Progenitor cell of endocrine pancreas (in vitro differentiated cells): Measurements from ENCODE around the gene SMAD9. TPM values are rescaled to one million over a fixed set of nuclear protein-coding genes. Genes with fewer than 3 reads are reported as not detected.

Experiments
- DNase-seq: peaks from one replicate; pipeline ENCODE4 v3.0.0; 2021; ENCODE audit warnings: low spot score; ENCODE audit not compliant: unreplicated experiment
- H3K27ac Mint-ChIP-seq: 2 replicates; pipeline ENCODE4 v1.8.0; 2021; ENCODE audit warnings: mild to moderate bottlenecking, moderate library complexity, mixed read lengths
- H3K27me3 Mint-ChIP-seq: 2 replicates; pipeline ENCODE4 v1.8.0; 2021; ENCODE audit warnings: mixed read lengths
- H3K36me3 Mint-ChIP-seq: 2 replicates; pipeline ENCODE4 v1.8.0; 2022; ENCODE audit warnings: mixed read lengths; ENCODE audit not compliant: insufficient read depth
- H3K4me1 Mint-ChIP-seq: 2 replicates; pipeline ENCODE4 v1.8.0; 2021; ENCODE audit warnings: low read depth, mixed read lengths
- H3K4me3 Mint-ChIP-seq: 2 replicates; pipeline ENCODE4 v1.8.0; 2021; ENCODE audit warnings: low read depth, mild to moderate bottlenecking, moderate library complexity, mixed read lengths
- H3K9me3 Mint-ChIP-seq: 2 replicates; pipeline ENCODE4 v1.8.0; 2021; ENCODE audit warnings: low read depth, mixed read lengths
- CTCF ChIP-seq: fragments of 200-600 bp; sonication (generic); IDR thresholded peaks from one replicate; pipeline ENCODE4 v1.5.0; 2021; ENCODE audit warnings: antibody characterized with exemption, mild to moderate bottlenecking; ENCODE audit not compliant: unreplicated experiment
- total RNA-seq: library from RNA; stranded (reverse); gene quantifications from 2 replicates; pipeline ENCODE4 v1.2.1, GENCODE V29; 2021

SMAD9 gene
- total RNA-seq, 1 donor from 2014 or later = 10.5 TPM

- Mint-ChIP-seq H3K27ac (no peak overlapping the region), H3K27me3 (no peaks in the 10 kb centered on the region), H3K36me3 (peaks cover 5% of the 10 kb centered on the region), H3K9me3 (no peaks in the 10 kb centered on the region), H3K4me3 (no peak overlapping the region), H3K4me1 (peaks cover 16% of the 10 kb centered on the region)
- DNase-seq = no peak
- no peak for TF ChIP-seq CTCF
These were observed 78.6 kb downstream of the SMAD9 start for GRCh38 chr13:36841391-36841790.

- no peak for TF ChIP-seq CTCF
- H3K27me3 Mint-ChIP-seq = no peaks in the 10 kb centered on the region
These were observed 79.3 kb downstream of the SMAD9 start for GRCh38 chr13:36840718-36841250.

GRCh38 chr13:36839981-36840380 is 80.1 kb downstream of the SMAD9 start:
- Mint-ChIP-seq H3K27me3 (no peaks in the 10 kb centered on the region), H3K4me3 (no peak overlapping the region), H3K36me3 (peaks cover 5% of the 10 kb centered on the region), H3K27ac (no peak overlapping the region), H3K4me1 (peaks cover 16% of the 10 kb centered on the region), H3K9me3 (no peaks in the 10 kb centered on the region)
- TF ChIP-seq CTCF = no peak
- no peak for DNase-seq

More at GRCh38 chr13:36840718-36841250, 79.3 kb downstream of the SMAD9 start:
- DNase-seq = no peak
- H3K9me3 Mint-ChIP-seq = no peaks in the 10 kb centered on the region
- no peak overlapping the region for H3K4me3 Mint-ChIP-seq
- peaks cover 5% of the 10 kb centered on the region for H3K36me3 Mint-ChIP-seq
- H3K4me1 Mint-ChIP-seq = peaks cover 16% of the 10 kb centered on the region
- no peak overlapping the region for H3K27ac Mint-ChIP-seq

GRCh38 chr13:36839281-36839680 is 80.8 kb downstream of the SMAD9 start:
- peaks cover 16% of the 10 kb centered on the region for H3K4me1 Mint-ChIP-seq
- H3K27me3 Mint-ChIP-seq = no peaks in the 10 kb centered on the region
- no peak overlapping the region for H3K27ac Mint-ChIP-seq
- H3K36me3 Mint-ChIP-seq = peaks cover 5% of the 10 kb centered on the region
- no peak for TF ChIP-seq CTCF
- H3K9me3 Mint-ChIP-seq = no peaks in the 10 kb centered on the region
- H3K4me3 Mint-ChIP-seq = no peak overlapping the region
- DNase-seq = no peak

- Mint-ChIP-seq H3K9me3 (no peaks in the 10 kb centered on the region), H3K4me1 (peaks cover 16% of the 10 kb centered on the region), H3K4me3 (no peak overlapping the region), H3K36me3 (peaks cover 4% of the 10 kb centered on the region), H3K27ac (peak overlapping the region; percentile 62), H3K27me3 (no peaks in the 10 kb centered on the region)
- no peak for DNase-seq
- TF ChIP-seq CTCF = no peak
These were observed 82.5 kb downstream of the SMAD9 start for GRCh38 chr13:36837354-36838092.
